ENCODE results near the gene HCN4.
"Not testable (repeated sequence)": the region's sequence is repeated elsewhere in the genome, so short reads cannot be mapped to it uniquely, and the experiment has no call there.

HCN4 gene

DNA sequence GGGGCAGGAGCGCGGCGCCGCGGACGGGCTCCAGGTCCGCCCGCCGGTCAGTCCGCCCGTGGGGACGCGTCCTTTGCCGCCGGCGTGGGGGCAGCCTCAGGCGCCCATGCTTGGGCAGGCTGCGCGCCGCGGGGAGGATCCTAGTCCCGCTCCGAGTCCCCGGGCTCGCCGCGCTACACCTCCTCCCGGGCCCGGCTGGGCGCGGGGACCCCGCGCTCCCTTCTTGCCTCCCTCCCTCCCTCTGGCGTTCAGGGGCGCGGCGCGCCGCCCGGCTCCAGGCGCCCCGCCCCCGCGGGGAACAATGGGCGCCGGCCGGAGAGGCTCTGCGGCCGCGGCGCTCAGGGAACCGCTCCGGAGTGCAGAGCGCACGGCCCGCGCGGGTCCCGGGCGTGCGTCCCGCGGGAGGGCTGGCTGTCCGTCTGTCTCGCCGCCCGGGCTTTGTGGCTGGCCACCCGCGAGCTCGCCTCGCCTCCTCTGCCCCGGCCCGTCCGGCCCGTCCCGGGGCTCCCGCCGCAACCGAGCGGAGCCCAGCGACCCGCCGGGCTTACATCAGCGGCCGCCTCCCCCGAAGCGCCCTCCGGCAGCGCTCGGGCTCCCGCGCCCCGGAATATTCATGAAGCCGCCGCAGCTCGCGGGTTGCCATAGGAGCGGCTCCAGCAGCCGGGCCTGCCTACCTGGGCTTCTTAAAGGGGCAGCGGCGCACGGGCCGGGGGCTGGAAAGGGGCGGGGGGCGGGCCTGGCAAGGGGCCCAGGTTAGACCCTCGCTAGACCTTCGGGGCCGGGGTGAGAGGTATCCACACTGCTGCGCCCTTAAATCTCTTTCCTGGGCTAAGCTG, at the start of gene HCN4:
TSS of gene HCN4 (minus strand) at position 658 of the 836 bp plus-strand sequence. CDS start 688 bp downstream, outside the sequence.
- DNase-seq (ENCODE audit: low read depth): no peak

- DNase-seq (ENCODE audit: low read depth): no peak
Measured at GRCh38 chr15:73414876-73415275, 46.1 kb upstream of the HCN4 start.

DNA sequence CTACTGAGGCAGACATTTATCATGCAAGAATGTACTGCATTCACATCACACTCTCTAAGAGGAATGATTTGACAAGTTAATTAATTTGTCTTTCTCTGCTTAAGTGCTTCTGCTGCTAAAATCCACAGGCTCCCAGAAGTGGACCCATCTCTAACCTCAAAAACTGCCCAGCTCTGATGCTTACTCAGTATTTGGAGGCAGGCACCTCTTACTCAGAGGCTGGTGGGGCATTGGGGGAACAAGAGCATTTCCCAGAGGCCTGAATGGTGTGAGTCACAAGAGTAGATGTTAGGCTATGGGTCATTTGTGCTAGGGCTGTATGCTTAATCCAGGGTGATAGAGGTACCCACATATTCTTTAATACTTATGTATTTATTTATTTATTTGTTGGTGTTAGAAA, 34.4 kb upstream of the HCN4 start:
- no peak for DNase-seq (ENCODE audit: low read depth)

DNA sequence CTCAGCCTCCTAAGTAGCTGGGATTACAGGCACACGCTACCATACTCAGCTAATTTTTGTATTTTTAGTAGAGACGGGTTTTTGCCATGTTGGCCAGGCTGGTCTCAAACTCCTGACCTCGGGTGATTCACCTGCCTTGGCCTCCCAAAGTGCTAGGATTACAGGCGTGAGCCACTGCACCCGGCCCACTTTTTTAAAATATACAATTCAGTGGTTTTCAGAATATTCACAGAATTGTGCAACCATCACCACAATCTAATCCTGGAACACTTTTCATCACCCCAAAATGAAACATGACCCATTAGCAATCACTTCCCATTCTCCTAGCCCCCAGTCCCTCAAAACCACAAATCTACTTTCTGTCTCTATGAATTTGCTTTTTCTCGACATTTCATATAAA, 31.5 kb upstream of the HCN4 start:
- DNase-seq (ENCODE audit: low read depth): not testable (repeated sequence)

DNA sequence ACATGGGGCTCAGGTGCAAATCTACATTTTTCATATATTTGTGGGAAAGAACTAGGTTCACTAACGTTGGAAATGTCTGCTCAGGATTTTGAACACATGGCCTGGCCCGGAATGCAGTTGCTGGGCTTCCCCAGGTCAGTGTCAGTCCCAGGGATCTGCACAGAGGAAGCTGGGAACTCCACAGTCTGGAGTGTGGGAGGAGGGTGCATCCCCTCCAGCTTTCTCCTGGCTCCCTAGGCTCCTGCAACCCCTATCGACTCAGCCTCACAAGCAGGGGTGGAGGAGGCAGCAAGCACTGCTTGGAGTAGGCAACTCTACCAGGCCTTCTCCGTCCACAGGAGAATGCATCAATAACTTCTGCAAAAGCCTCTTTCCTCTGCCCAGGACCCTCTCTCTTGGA, 30.1 kb upstream of the HCN4 start:
- no peak for DNase-seq (ENCODE audit: low read depth)

DNA sequence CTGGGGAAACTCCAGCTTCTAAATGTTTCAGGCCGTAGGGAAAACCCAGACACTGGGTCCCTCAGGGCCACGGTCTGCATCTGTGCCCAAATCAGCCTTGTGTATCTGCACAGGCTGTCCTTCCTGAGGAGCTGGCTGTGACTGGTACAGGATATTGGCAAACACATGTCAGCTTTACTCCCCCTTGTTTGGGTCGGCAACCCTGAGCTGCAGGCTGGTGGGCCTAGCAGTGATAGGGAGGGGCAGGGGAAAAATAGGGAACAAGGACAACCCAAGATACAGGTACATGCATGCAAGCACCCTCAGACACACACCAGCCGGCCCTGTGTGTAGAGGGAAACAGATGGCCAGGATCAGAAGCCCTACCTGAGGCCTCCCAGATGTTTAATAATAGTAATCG, 28.7 kb upstream of the HCN4 start:
- no peak for DNase-seq (ENCODE audit: low read depth)

- DNase-seq (ENCODE audit: low read depth): no peak
Measured at GRCh38 chr15:73395671-73396070, 26.9 kb upstream of the HCN4 start.

DNA sequence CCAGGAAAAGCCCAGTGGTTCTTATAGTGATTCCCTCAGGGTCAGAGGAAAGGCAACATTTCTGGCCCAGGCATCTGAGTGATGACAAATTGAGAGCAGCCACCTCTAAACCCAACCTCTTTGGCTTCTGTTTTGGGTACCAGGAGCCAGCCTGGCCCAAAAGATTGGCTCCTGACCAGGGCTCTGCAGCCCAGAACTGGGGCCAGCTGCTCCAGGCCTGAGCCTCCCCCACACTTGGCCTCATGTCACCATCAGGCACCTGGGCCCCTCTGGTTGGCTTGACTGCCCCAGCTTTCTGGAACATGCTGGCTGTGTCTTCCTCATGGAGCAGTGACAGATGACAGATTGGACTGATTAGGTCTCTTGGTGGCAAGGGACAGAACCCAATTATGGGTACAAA, 26.0 kb upstream of the HCN4 start:
- no peak for DNase-seq (ENCODE audit: low read depth)

DNA sequence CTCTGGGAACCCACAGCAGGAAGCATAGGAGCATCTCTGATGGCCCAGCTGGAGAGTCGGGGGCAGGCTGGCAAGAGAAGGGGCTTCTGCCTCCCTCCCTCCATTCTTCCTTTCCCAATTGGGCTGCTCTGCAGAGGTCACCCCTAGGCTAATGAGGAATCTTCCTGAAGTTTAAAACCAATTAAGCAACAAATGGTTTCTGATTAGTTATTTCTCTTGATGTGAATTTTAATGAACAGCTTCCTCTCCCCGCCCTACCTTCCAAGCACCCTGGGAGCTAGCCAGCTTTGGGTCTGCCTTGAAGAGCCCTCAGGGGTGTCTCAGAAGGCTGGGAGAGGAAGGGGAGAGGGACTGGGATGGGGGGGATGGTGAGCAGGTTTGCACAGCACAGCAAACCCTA, 24.6 kb upstream of the HCN4 start:
- no peak for DNase-seq (ENCODE audit: low read depth)

GRCh38 chr15:73392025-73392424, 23.3 kb upstream of the HCN4 start:
- no peak for DNase-seq (ENCODE audit: low read depth)

DNA sequence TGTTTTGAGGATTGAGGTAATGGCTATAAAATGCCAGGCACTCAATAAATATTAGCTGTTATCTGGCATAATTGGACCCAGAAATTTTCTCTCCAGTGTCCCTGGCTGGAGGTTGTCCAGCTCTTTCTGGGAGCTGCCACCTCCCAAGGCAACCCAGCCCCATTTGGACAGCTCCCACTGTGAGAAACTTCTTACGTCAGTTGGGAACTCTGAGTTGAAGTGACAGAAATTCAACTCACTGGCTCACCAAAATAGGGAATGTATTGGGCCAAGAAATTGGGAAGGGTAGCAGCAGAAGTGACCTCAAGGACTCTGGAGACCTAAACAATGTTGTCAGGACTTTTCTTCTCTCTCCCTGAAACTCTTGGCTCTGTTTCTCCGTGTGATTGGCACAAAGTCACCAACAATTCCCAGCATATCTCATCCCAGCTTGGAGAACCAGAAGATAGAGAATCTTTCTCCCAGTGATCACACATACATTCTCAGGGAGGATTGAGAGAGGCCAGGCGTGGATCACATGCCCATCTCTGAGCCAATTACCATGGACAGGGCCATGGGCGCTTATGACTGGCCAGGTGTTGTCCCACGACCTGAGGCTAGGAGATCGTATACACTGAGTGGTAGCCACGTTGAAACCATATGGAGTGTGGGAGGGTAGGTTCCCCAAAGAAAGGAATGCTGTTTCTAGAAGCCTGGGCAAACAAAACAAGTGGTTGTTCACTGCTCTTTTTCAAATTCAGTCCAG, 22.5 kb upstream of the HCN4 start:
- DNase-seq (ENCODE audit: low read depth): no peak

GRCh38 chr15:73389971-73390544, 21.3 kb upstream of the HCN4 start:
- no peak for DNase-seq (ENCODE audit: low read depth)

DNA sequence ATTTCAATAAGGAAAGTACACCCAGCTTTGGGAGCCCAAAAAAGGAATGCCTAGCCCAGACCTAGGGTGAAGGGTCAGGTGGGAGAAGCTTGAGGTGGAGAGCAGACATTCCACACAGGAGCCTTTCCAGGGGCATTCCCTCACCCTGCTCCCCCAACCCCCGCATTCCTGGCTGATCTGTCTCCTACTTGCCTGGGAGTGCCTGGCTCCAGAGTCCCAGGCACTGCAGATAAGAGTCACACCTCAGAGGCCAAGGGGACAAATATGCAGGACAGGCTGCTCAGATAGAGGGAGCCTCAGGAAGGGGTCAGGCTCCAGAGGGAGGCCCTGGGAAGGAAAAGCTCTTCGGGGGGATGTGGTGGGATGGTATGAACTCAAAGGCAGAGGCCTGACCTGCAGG, 20.8 kb upstream of the HCN4 start:
- DNase-seq (ENCODE audit: low read depth): no peak

- no peak for DNase-seq (ENCODE audit: low read depth)
Measured at GRCh38 chr15:73388256-73388781, 19.6 kb upstream of the HCN4 start.

DNA sequence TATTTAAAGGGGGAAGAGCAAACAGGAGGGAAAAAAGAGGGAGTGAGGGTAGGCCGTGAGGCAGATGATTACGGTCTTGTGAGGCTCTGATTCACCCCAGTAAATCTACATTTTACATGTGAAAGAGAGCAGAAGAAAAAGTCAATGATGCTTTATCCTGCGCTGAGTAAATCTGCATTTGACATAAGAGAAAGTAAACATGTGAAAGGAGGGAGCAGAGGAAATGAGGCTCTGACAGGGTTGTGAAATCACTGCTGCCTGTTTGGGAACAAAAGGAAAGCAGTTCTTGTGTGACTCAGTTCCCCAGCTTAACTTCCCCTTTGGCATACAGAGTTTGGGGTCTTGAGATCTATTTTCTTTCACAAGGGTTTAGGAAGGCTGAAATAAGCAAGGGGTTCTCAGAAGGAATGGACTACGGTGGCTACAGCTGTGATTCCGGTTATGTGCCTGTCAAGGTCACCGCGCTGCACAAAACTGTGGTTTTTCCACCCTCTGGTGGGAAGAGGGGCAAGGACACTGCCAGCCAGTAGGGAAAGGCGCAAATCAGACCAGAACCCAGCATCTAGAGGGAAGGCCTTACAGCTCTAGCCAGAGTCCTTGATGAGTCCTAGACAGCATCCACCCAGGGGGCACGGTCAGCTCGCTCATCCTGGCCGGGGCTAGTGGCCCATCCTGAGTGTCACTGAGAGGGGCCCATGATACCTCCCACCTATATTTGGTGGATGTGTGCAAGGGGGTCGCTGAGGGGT, 18.9 kb upstream of the HCN4 start:
- no peak for DNase-seq (ENCODE audit: low read depth)

GRCh38 chr15:73386886-73387506, 18.2 kb upstream of the HCN4 start:
- no peak for DNase-seq (ENCODE audit: low read depth)

GRCh38 chr15:73386238-73386637, 17.5 kb upstream of the HCN4 start:
- no peak for DNase-seq (ENCODE audit: low read depth)

- no peak for DNase-seq (ENCODE audit: low read depth)
Measured at GRCh38 chr15:73385205-73385604, 16.4 kb upstream of the HCN4 start.

DNA sequence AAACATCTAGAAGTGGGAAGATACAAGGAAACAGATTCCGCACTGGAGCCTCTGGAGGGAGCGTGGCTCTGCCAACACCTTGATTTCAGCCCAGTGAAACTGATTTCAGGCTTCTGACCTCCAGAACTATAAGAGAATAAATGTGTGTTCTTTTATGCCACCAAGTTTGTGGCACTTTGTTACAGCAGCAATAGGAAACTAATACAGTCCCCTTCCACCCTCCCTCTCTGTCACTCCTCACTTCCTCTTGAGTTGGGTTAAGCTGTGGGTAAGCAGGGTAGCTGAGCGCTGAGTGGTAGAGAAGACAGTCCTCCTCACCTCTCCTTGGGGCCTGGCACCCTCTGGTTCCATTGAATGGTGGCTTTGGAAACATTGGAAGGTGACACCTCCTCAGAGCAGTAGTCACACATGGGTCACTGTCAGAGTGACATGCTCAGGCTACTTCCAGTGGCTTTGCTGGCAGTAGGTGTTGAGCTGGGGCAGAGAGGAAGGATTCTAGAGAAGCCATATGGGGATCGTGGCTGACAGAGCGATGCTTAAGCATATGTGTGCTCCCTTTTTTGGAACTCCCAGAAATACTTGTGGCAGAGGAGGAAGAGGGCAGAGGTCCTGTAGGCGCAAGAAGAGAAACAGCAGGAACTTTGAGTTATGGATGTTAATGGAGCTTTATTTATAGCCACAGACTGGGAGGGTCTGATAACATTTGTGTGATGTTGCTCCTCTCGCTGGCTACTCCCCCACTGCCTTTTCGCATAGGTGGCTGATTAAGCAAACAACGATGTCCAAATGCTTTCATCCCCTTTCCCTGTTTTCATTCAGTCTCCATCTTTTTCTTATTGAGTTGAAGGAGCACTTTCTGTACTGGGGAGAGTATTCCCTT, 14.8 kb upstream of the HCN4 start:
- no peak for DNase-seq (ENCODE audit: low read depth)

DNA sequence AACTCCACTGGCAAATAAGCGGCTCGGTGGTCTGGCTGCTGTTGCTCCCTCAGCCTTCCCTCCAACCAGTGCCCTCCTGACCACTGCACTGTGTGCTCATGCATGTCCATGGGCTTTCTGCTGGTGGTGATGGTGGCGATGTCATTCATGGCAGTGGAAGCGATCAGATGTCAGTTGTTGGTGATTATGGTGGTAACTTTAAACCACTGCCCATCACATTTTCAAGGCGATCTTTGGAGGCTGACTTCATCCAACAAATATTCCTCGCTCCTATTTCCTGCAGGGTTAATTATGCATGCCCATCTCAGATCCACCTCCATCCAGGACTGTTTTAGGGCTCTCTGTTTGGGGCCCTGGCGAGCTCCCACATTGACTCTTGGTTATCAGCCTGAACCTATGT, 13.4 kb upstream of the HCN4 start:
- no peak for DNase-seq (ENCODE audit: low read depth)

- DNase-seq (ENCODE audit: low read depth): no peak
Measured at GRCh38 chr15:73380661-73381060, 11.9 kb upstream of the HCN4 start.

Measured in stimulated activated CD4-positive, alpha-beta T cell treated with anti-CD3 and anti-CD28 coated beads, Interleukin-2, amount 100 ng/mL, for 4 hours (primary cell).